ENCODE results near the gene TYW1B.
"Not testable (repeated sequence)": the region's sequence is repeated elsewhere in the genome, so short reads cannot be mapped to it uniquely, and the experiment has no call there.

TYW1B gene

DNA sequence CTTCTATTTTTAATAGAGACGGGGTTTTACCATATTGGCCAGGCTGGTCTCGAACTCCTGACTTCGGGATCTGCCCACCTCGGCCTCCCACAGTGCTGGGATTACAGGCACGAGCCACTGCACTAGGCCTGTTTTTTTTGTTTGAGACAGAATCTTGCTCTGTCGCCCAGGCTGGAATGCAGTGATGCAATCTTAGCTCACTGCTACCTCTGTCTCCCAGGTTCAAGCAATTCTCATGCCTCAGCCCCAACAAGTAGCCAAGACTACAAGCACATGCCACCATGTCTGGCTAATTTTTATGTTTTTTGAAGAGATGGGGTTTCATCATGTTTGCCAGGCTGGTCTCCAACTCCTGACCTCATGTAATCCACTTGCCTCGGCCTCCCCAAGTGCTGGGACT is 73.7 kb downstream of the TYW1B start:
- no peak for DNase-seq (ENCODE audit: low read depth in 2 of 2)

DNA sequence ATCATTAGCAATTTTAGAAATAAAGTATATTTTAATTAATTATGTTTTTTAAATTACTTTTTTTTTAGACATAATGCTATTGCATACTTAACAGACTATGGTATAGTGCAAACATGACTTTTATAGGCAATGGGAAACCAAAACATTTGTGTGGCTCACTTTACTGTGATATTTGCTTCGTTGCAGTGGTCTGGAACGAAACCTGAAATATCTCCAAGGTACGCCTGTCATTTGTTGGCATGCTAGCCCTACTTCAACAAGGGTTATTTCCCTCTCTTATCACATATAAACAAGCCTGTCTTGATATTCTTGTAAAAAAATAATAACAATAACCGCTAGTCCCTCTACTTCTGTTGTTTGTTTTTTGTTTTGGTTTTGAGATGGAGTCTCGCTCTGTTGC is 74.2 kb downstream of the TYW1B start:
- DNase-seq (ENCODE audit: low read depth in 2 of 2) = no peak

DNA sequence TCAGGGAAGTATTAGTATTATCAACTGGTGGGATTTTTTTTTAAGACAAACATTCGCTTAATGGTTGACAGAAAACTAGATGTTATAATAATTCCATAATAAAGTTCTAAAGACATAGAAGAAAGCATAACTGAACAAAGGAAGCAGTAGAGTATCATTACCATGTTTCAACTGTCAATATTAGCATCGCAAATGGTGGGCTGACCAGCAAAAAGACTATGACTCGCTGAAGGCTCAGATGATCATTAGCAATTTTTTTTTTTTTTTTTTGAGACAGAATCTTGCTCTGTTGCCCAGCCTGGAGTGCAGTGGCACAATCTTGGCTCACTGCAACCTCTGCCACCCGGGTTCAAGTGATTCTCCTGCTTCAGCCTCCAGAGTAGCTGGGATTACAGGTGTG is 74.8 kb downstream of the TYW1B start:
- not testable (repeated sequence) for DNase-seq (ENCODE audit: low read depth in 2 of 2)

DNA sequence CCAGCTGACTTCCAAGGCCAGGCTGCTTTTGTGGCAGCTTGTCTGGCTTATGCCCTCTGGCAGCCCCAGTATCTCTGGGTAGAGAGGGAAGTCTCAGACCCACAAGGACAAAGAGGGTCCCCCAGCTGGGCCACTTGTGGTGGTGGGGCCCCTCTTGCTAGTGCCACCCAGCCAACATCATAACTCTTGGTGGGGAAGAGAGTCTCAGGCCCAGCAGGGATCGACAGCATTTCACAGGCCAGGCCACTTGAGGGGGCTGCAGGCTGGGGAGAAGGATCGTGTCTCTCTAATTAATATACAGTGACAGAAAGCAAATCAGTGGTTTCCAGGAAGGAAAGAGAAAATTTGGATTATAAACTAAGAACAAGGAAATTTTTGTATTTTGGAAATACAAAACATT is 76.0 kb downstream of the TYW1B start:
- no peak for DNase-seq (ENCODE audit: low read depth in 2 of 2)

DNA sequence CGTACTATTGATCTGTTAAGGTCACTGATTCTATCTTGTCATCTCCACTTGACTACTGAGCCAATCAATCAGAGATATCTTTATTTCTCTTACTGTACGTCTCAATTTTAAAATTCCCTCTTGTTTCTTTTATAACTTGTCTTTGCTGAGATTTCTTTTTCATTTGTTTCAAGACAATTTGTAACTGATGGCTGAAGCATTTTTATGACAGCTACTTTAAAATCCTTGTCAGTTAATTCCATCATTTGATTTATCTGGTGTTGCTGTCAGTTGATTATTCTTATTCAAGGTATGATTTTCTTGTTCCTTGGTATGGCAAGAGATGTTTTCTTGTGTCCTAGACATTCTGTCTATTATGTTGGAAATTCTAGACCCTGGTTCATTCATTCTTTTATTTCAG is 76.6 kb downstream of the TYW1B start:
- DNase-seq (ENCODE audit: low read depth in 2 of 2) = no peak

DNA sequence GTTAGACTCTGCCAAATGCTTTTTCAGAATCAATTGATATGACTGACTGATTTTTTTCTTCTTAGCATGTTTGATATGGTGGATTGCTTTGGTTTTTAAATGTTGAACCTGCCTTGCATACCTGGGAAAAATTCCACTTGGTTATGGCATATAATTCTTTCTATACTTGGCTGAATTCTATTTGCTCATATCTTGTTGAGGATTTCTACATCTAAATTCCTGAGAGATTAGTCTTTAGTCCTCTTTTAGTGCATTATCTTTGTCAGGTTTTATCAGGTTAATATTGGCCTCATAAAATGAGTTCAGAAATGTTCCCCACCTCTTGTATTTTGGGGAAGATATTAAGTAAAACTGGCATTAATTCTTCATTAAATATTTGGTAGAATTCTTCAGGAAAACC is 79.4 kb downstream of the TYW1B start:
- not testable (repeated sequence) for DNase-seq (ENCODE audit: low read depth in 2 of 2)

DNA sequence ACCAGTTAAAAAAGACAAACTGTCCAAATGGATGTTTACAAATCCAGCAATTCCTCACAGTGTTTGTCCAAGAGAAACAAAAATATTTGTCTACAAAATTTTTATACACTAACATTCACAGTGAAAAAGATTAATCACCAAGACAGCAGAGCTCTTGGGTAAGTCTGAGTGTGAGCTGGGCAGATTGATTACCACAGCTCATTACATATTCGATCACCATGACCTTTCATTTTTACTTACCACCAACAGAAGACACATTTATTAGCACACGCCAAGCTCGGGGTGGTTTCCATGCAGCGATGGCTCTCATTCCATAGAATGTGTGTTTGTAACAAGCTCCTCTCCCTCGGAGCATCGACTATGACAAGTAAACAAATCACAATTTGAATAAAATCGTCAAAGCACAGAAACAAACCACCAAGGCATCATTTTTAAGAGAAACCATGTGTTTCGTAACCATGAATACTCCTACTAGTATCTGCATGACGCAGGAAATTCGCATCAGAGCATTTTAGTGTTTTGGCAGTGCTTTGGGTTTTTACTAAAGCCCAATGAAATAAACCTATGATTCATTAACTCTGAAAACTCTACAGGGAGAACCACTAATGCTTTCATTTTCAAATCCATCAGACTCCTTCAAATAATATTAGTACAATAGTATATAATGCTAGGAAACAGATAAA is 83.6 kb downstream of the TYW1B start:
- DNase-seq (ENCODE audit: low read depth in 2 of 2) = not testable (repeated sequence)

DNA sequence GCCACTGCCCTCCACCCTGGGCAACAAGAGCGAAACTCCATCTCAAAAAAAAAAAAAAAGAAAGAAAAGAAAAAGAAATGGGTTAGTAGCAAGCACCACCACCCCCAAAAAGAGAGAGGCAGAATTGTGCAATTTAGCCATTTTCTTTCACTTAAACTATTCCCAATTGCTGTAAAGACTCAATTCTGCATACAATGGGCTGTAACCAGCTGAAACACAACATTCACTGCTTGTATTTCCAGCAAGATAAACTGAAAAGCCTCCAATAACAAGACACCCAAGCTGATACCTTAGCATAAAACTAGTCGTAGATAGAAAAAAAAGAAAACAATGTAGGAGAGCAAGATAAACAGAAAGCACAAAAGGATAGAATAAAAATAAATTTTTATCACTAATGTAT is 84.2 kb downstream of the TYW1B start:
- DNase-seq (ENCODE audit: low read depth in 2 of 2) = not testable (repeated sequence)

DNA sequence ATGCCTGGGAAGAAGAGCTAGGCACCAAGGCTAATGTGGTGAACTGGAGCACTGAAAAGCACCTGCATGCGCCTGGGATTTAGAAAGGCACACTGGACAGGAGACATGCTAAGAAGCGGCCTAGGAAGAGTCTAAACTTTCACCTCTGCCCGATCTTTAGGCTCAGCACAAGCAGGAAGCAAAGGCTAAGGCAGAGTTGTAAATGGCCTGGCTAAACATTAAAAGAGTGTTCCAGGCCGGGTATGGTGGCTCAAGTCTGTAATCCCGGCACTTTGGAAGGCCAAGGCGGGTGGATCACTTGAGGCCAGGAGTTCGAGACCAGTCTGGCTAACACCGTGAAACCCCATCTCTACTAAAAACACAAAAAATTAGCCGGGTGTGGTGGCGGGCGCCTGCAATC is 88.3 kb downstream of the TYW1B start:
- not testable (repeated sequence) for DNase-seq (ENCODE audit: low read depth in 2 of 2)

DNA sequence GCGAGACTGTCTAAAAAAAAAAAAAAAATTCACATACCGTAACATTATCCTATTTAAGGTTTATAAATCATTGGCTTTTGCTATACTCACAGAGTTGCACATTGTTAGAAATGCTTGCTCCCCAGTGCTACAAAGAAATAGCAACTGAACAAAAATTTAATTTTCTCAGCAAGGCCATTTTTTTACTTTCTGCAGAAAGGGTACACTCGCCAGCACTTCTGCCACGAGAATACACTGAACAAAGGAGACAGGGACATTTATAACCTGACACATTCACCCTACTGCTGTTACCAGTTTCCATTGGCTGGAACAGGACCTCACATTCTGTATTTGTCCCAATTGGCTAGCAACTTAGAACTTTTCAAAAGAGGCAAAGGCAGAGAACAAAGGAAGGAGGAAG is 92.1 kb downstream of the TYW1B start:
- not testable (repeated sequence) for DNase-seq (ENCODE audit: low read depth in 2 of 2)

DNA sequence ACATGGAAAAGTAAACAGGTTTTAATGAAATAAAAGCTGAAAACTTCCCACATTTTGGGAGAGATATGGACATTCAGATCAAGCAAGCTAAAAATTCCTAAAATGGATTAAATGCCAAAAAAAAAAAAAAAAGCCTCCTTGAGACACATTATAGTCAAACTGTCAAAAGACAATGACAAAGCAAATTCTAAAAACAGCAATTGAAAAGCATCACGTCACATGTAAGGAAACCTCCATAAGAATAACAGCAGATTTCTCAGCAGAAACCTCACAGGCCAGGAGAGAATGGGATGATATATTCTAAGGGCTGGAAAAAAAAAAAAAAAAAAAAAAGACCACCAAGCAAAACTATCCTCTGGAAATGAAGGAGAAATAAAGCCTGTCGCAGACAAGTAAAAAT is 97.2 kb downstream of the TYW1B start:
- DNase-seq (ENCODE audit: low read depth in 2 of 2) = not testable (repeated sequence)

DNA sequence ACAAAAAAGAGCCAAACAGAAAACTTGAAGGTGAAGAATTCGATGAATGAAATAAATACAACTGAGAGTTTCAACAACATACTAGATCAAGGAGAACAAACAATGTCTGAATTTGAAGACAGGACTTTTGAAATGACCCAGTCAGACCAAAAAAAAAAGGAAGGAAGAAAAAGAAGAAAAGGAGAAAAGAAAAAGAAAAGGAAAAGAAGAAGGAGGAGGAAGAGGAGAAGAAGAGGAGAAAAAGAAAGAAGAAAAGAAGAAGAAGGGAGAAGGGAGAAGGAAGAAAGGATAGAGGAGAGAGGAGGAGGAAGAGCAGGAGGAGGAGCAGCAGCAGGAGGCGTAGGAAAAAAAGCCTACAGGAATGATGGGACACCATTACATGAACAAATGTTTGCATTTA is 97.6 kb downstream of the TYW1B start:
- DNase-seq (ENCODE audit: low read depth in 2 of 2) = not testable (repeated sequence)

DNA sequence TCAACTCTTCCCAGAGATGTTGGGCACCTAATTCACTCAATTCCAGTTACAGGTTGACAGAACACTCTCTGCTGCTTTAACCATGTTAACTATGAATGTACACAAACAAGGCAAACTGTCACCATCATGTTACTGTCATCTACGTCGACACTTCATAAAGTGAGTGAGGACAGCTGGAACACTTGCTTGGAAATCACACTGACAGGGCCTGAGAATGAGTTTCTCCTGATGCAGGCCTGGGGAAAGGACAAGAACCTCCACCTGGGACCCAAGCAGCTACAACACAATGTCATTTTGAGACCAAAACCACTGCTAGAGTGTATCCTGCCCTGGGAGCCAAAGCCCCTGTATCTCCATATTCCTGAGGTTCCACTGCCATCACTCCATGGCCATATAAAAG is 98.9 kb downstream of the TYW1B start:
- DNase-seq (ENCODE audit: low read depth in 2 of 2) = not testable (repeated sequence)

DNA sequence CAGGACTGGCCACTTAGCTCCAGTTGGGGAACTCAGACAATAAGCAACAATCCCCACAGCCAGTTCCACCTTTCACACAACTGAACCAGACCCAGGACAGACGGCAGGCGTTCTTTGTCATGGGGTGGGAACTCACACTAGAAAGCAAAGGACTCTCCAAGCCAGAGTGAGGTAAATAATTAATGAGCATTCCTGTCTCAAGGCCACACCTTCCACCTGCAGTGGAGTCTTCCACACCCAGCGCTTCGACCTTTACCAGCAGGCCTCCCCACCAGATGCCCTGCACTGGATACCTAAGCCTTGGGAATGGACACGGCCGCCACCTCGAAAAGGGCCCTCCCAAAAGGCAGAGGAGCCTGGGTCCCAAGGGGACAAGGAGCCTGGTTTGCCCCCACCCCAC is 105.3 kb downstream of the TYW1B start:
- not testable (repeated sequence) for DNase-seq (ENCODE audit: low read depth in 2 of 2)

DNA sequence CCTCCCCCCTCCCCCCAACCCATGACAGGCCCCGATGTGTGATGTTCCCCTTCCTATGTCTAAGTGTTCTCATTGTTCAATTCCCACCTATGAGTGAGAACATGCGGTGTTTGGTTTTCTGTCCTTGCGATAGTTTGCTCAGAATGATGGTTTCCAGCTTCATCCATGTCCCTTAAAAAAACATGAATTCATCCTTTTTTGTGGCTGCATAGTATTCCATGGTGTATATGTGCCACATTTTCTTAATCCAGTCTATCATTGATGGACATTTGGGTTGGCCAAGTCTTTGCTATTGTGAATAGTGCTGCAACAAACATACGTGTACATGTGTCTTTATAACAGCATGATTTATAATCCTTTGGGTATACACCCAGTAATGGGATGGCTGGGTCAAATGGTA is 107.1 kb downstream of the TYW1B start:
- DNase-seq (ENCODE audit: low read depth in 2 of 2) = not testable (repeated sequence)

DNA sequence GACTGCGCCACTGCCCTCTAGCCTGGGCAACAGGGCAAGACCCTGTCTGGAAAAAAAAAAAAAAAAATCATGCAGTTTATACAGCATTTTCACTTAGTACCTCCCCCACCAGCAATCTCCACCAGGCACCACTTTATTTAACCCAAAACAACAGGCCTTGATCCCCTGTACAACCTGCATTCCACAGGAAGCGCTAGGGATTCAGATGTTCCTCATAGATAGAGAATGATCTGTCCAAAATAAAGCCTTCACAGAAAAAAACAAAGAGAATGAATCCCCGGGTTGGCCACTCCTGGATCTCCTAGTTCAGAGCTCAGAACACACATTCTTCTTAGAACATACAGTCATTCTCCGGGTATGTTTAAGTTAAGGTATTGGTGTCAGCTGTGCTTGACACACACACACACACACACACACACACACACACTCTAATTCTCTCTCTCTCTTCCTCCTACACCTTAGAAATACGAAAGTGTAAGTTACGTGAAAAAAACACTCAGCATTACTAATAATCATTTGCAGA is 110.7 kb downstream of the TYW1B start:
- DNase-seq (ENCODE audit: low read depth in 2 of 2) = not testable (repeated sequence)

DNA sequence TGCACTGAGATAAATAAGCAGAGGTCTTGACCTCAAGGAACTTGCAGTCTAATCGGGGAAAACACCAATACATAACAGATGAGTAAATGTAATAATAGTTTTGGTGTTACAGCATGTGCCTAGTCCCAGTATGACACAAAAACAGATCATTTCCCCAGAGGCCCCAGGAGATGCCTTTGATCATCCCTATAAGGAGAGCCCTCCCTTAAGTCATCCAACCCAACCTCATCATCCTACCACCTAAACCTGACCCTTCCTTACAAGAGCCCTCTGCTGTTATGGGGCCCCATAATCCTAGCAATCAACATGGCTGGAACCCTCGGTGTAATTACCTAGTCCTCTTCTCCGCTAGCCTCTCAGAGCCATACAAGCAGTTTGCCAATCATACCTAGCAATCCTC is 116.1 kb downstream of the TYW1B start:
- not testable (repeated sequence) for DNase-seq (ENCODE audit: low read depth in 2 of 2)

DNA sequence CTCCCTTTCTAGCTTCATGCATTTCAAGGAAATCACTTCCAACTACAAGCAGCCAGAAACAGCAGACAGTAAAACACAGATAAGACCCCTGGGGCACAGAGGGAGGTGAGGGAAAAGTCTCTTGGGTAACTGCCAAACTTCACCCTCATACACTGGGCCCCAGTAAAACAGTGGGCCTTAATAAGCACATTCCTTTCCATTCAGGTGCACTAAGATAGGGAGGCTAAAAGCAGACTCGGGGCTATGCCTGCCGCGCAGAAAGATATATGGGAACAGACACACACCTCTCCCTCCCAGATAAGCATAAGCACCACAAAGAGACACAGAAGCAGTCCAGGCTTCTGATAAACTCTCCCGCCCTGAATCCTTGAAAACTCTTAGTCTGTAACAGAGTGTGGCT is 117.0 kb downstream of the TYW1B start:
- no peak for DNase-seq (ENCODE audit: low read depth in 2 of 2)

DNA sequence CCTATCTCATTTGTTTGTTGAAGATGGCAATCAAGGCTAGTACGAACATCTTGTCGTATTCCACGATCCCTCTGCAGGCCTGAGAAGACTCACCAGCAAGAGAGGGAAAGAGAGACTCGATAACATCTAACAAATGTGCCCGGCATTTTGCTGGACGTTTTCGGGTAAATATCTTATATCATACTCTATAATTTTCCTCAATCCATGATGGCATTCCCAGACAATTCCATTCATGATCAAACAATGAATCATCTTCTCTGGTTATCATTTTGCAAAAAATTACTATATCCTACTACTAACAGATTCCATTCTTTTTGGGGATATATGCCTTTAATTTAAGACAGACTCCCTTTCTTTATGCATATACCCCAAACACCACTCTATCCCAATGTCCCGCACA is 118.1 kb downstream of the TYW1B start:
- DNase-seq (ENCODE audit: low read depth in 2 of 2) = no peak

DNA sequence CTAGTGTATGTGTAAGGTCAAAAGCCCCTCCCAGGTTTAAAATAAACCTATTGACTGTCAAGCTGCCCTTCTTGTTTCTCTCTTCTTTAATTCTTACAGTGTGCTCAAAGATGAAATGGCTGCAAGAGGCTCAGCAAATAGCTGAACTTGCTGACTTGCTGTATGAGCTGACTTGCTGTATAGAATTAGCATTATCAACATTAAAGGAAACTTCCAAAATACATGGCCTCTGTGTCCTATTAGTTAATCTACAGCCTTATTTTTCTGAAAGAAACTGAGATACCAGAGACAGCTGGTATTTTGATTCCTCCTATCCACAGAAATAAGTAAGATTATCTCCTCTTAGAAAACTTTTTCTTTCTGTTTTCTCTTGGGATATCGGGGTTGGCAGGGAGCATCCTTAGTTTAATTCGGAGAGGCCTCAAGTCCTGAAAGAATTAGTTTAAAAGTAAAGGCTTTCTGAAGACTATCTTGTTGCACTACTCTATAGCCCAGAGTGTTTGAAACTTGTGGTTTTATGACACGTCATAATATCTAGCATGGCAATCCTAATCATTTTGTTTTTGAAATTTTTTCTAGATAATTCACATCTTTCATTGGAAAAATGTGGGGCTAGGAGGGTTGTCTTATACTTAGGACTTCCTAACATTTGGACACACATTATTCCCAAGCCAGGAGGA is 119.5 kb downstream of the TYW1B start:
- DNase-seq (ENCODE audit: low read depth in 2 of 2) = not testable (repeated sequence)

DNA sequence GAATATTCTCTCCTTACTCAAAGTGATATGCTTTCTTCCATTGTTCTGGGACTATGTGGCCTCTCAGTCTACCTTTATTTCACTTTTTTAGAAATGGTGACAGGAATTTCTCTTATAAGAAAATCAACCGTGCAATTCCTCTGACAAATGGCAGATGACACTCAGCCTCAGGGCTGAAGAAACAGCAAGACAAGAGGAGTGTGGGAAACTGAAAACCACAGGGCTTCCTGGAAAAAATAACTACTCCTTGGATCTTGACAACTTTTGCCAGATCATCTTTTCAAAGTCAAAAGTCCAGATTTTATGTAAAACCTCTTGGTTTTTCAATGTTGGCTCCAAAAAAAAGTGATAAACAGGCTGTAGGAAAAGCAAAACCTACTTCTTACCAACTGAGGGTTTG is 121.5 kb downstream of the TYW1B start:
- no peak for DNase-seq (ENCODE audit: low read depth in 2 of 2)

DNA sequence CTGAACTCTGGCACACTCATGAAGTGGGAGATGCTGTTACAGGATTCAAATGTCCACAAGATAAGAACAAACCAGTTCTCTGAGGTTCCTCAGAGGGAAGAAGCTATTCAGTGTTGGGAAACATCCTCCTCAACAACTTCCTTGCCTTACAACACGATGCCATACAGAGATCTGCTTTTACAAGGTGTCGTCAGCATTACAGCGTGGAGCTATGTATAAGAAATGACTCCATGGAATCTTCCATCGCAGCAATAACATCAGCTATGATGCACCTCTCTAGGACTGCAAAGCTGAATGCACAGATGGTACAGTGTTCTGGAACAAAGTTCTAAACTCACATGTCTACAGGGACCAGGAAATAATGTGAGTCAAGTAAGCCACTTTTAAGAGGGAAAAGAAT is 122.3 kb downstream of the TYW1B start:
- not testable (repeated sequence) for DNase-seq (ENCODE audit: low read depth in 2 of 2)

DNA sequence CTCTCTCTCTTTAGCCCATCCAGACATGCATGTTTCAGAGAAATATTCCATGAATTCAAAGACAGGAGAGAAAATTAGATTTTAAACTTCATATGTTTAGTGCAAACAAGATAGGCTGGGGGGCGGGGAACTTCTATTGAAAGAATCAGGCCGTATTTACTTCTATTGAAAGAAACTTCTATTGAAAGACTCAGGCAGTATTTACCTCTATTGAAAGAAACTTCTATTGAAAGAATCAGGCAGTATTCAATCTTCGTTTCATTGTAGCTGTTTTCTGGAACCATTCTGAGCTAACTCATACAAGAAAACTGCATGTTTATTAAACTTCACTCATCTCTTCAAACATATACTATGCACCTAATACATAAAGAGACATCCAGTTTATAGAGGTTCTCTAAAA is 123.1 kb downstream of the TYW1B start:
- no peak for DNase-seq (ENCODE audit: low read depth in 2 of 2)
